Measurements from ENCODE around the gene NOVA1. TPM values are rescaled to one million over a fixed set of nuclear protein-coding genes. Genes with fewer than 3 reads are reported as not detected.

NOVA1 gene
- total and polyA plus RNA-seq, 2 of the 4 experiments (the other 2 are of a cell fraction), result 0.90 to 3.0 TPM

GRCh38 chr14:26484562-26484961, 113.3 kb downstream of the NOVA1 start:
- H2BK20ac ChIP-seq (ENCODE audit: low read depth, low read length), result no peak overlapping the region
- H2BK15ac ChIP-seq (ENCODE audit: low read depth, low read length), result no peak overlapping the region
- no peak overlapping the region for H3K4me2 ChIP-seq (ENCODE audit: low read depth, low read length)
- H3K9me3 ChIP-seq (ENCODE audit: control insufficient read depth, insufficient read depth, low read length), result no peaks in the 10 kb centered on the region
- dilution Hi-C loops (cut with HindIII; ENCODE audit: low sequenced_read_pairs, unreplicated experiment) (no loop called here), intact Hi-C loops (cut with micrococcal nuclease) (no loop called here), in situ Hi-C loops (cut with MboI; ENCODE audit: low sequenced_read_pairs) (no loop called here)
- no peak overlapping the region for H3K56ac ChIP-seq (ENCODE audit: extremely low read depth, insufficient read depth, low read length)
- H2BK120ac ChIP-seq (ENCODE audit: low read depth, low read length), result no peak overlapping the region
- ChIA-PET POLR2A (ENCODE audit: unreplicated experiment) (no interaction called here), CTCF (no interaction called here)
- no peaks in the 10 kb centered on the region for H3K9me1 ChIP-seq (ENCODE audit: insufficient read depth, low read length)
- H4K8ac ChIP-seq (ENCODE audit: low read depth in 2 of 2, low read length in 2 of 2), result no peak overlapping the region
- WGBS, 2 experiments (ENCODE audit: extremely low coverage in 2 of 2, insufficient read length in 1 of 2), result no CpG with 5 or more reads among the region's 2 CpGs
- no peak for TF ChIP-seq ELK1 (IDR thresholded peaks at IDR 0.05; ENCODE audit: borderline replicate concordance, low read depth, low read length)
- no peak for TF ChIP-seq CHD1 (IDR thresholded peaks at IDR 0.05; ENCODE audit: low read depth, low read length)
- no peak for TF ChIP-seq MAZ (IDR thresholded peaks at IDR 0.05; ENCODE audit: borderline replicate concordance, low read depth, low read length)
- H2AK5ac ChIP-seq (ENCODE audit: low read depth, low read length), result no peak overlapping the region
- no peak overlapping the region for H3K14ac ChIP-seq (replicated peaks; ENCODE audit: low read depth, low read length)
- no peaks in the 10 kb centered on the region for H3K27me3 ChIP-seq (ENCODE audit: control insufficient read depth, insufficient read depth, low read length)
- no peak overlapping the region for H3K27ac ChIP-seq (ENCODE audit: insufficient read depth, low read length)
- ATAC-seq (ENCODE audit: low read depth) (no peak), DNase-seq (no peak)
- no peak overlapping the region for H4K5ac ChIP-seq (ENCODE audit: low read depth, low read length)
- no peaks in the 10 kb centered on the region for H3K36me3 ChIP-seq (ENCODE audit: control insufficient read depth, insufficient read depth, low read length)
- H4K91ac ChIP-seq (ENCODE audit: insufficient read depth, low read depth, low read length), result no peak overlapping the region
- no peak overlapping the region for H3K23ac ChIP-seq (ENCODE audit: low read depth, low read length)
- H3K79me1 ChIP-seq (ENCODE audit: low read depth in 1 of 2, low read length in 2 of 2), result no peaks in the 10 kb centered on the region
- no peak overlapping the region for H2AK9ac ChIP-seq (replicated peaks; ENCODE audit: low read depth, low read length, poor library complexity)
- no peak overlapping the region for H2BK5ac ChIP-seq (ENCODE audit: low read depth, low read length, poor library complexity, severe bottlenecking)
- H3K4ac ChIP-seq (ENCODE audit: low read depth, low read length), result no peak overlapping the region
- no peak overlapping the region for H3K4me3 ChIP-seq (ENCODE audit: insufficient read depth, low read depth, low read length)
- no peaks in the 10 kb centered on the region for H3K4me1 ChIP-seq (ENCODE audit: control insufficient read depth, insufficient read depth, low read length)
- no peaks in the 10 kb centered on the region for H4K20me1 ChIP-seq (ENCODE audit: insufficient read depth, low read length)
- H2AFZ ChIP-seq (replicated peaks; ENCODE audit: low read length, poor library complexity), result no peak overlapping the region
- no peak overlapping the region for H3K18ac ChIP-seq (ENCODE audit: low read depth, low read length)
- H3K9ac ChIP-seq (ENCODE audit: low read depth, low read length), result no peak overlapping the region
- BruUV-seq (replicated peaks), result no TSS peak
